ENCODE data around the gene USF2. TPM values are rescaled to one million over a fixed set of nuclear protein-coding genes. Genes with fewer than 3 reads are reported as not detected.

The USF2 gene
- polyA plus RNA-seq, 1 of the 3 experiments (the other 2 are of a cell fraction) = 102 TPM

DNA sequence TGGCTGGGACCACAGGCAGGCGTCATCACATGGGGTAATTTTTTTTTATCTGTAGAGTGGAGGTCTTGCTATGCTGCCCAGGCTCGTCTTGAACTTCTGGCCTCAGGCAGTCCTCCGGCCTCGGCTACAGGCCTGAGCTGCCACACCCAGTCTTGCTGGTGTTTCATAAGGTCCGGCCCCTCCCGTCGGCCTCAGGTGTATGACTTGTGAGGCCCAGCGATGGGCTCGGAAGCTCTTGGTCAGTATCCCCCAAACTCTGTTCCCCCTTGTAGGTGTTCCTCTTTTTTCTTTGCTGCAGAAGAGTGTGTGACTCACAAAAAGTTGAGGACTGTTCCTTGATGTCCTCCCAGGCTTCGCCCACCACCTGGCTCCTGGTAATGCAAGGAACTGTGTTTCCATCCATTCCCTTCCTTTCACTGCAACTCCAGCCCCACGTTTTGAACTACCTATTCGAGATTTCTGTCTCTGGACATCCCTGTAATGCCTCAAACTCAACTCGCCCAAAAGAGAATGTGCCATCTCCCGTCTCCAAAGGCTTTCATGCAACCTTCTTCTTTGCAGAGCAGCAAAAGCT is 5.0 kb downstream of the USF2 start:
- H3K4me1 ChIP-seq (ENCODE audit: control insufficient read depth in 1 of 2, insufficient read depth in 2 of 2, low read depth in 1 of 2, low read length in 1 of 2) = peaks cover 4 to 7% of the 10 kb centered on the region in 2 experiments; a peak in 1 of 4 replicates
- peaks cover 5% of the 10 kb centered on the region for H3K79me2 ChIP-seq (ENCODE audit: insufficient read depth)
- 90% methylated on average over 14 of the region's 14 CpGs for WGBS (ENCODE audit: low lambda C conversion rate)
- H3K9me2 ChIP-seq = no peaks in the 10 kb centered on the region
- H4K20me1 ChIP-seq (ENCODE audit: insufficient read depth) = no peaks in the 10 kb centered on the region
- H2AFZ ChIP-seq (ENCODE audit: low read depth) = no peak overlapping the region
- no peak overlapping the region for H3K4me2 ChIP-seq
- H3K4me3 ChIP-seq (ENCODE audit: low read depth in 2 of 2, low read length in 1 of 2) = no peak overlapping the region
- TF ChIP-seq, protein P1, sequence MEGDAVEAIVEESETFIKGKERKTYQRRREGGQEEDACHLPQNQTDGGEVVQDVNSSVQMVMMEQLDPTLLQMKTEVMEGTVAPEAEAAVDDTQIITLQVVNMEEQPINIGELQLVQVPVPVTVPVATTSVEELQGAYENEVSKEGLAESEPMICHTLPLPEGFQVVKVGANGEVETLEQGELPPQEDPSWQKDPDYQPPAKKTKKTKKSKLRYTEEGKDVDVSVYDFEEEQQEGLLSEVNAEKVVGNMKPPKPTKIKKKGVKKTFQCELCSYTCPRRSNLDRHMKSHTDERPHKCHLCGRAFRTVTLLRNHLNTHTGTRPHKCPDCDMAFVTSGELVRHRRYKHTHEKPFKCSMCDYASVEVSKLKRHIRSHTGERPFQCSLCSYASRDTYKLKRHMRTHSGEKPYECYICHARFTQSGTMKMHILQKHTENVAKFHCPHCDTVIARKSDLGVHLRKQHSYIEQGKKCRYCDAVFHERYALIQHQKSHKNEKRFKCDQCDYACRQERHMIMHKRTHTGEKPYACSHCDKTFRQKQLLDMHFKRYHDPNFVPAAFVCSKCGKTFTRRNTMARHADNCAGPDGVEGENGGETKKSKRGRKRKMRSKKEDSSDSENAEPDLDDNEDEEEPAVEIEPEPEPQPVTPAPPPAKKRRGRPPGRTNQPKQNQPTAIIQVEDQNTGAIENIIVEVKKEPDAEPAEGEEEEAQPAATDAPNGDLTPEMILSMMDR (IDR thresholded peaks at IDR 0.05) = no peak
- TF ChIP-seq, protein P2, sequence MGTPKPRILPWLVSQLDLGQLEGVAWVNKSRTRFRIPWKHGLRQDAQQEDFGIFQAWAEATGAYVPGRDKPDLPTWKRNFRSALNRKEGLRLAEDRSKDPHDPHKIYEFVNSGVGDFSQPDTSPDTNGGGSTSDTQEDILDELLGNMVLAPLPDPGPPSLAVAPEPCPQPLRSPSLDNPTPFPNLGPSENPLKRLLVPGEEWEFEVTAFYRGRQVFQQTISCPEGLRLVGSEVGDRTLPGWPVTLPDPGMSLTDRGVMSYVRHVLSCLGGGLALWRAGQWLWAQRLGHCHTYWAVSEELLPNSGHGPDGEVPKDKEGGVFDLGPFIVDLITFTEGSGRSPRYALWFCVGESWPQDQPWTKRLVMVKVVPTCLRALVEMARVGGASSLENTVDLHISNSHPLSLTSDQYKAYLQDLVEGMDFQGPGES (IDR thresholded peaks at IDR 0.05; ENCODE audit: low read depth, low read length) = no peak
- no peak for TF ChIP-seq FOSL2 (IDR thresholded peaks at IDR 0.05; ENCODE audit: borderline replicate concordance, low read depth)
- no peak for TF ChIP-seq MXI1 (IDR thresholded peaks at IDR 0.05; ENCODE audit: low read depth, low read length)
- TF ChIP-seq TCF12 (IDR thresholded peaks at IDR 0.05) = no peak
- TF ChIP-seq, protein P3, sequence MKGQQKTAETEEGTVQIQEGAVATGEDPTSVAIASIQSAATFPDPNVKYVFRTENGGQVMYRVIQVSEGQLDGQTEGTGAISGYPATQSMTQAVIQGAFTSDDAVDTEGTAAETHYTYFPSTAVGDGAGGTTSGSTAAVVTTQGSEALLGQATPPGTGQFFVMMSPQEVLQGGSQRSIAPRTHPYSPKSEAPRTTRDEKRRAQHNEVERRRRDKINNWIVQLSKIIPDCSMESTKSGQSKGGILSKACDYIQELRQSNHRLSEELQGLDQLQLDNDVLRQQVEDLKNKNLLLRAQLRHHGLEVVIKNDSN (IDR thresholded peaks at IDR 0.05; ENCODE audit: borderline replicate concordance, low read depth) = no peak
- ChIA-PET POLR2A (no interaction called here), CTCF (interaction anchor here (1.3 kb wide), 1 partner anchor 8 kb away, joined by 3 read pairs; the partner anchor contains the start of gene HAMP)
- no peaks in the 10 kb centered on the region for H3K9me3 ChIP-seq
- H3K27ac ChIP-seq (ENCODE audit: low read depth in 2 of 2, low read length in 1 of 2) = no peak overlapping the region
- H3K27me3 ChIP-seq (ENCODE audit: insufficient read depth) = no peaks in the 10 kb centered on the region
- H3F3A ChIP-seq (replicated peaks; ENCODE audit: insufficient read depth) = no peaks in the 10 kb centered on the region
- H3K36me3 ChIP-seq (replicated peaks in 1 of 2; ENCODE audit: control insufficient read depth in 1 of 2, insufficient read depth in 2 of 2, low read length in 1 of 2) = peaks cover 28 to 37% of the 10 kb centered on the region in 2 experiments
- DNase-seq = no peak
- H3K9ac ChIP-seq = no peak overlapping the region

DNA sequence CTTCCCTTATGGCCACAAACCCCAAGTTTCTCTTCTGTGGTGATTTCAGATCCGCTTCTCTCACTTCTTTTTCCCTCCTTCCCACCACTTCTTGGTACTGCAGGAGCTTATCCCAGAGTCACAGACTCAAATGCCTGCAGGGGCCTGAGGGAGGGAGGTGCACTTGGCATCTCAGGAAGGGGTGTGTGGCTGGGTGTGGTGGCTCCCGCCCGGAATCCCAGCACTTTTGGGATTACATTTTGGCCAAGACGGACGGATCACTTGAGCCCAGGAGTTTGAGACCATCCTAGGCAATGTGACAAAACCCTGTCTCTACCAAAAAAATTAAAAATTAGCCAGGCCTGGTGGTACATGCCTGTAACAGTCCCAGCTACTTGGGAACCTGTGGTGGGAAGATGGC is 5.6 kb downstream of the USF2 start:
- Histone ChIP-seq H3K4me2 (no peak overlapping the region), H3K9me2 (no peaks in the 10 kb centered on the region), H3K9me3 (no peaks in the 10 kb centered on the region), H2AFZ (ENCODE audit: low read depth) (no peak overlapping the region), H3K4me3 (ENCODE audit: low read depth in 2 of 2, low read length in 1 of 2) (no peak overlapping the region), H3K27me3 (ENCODE audit: insufficient read depth) (no peaks in the 10 kb centered on the region), H3K4me1 (ENCODE audit: control insufficient read depth in 1 of 2, insufficient read depth in 2 of 2, low read depth in 1 of 2, low read length in 1 of 2) (peaks cover 4 to 7% of the 10 kb centered on the region in 2 experiments; a peak in 1 of 4 replicates), H4K20me1 (ENCODE audit: insufficient read depth) (no peaks in the 10 kb centered on the region), H3F3A (replicated peaks; ENCODE audit: insufficient read depth) (no peaks in the 10 kb centered on the region), H3K79me2 (ENCODE audit: insufficient read depth) (peaks cover 5% of the 10 kb centered on the region), H3K36me3 (replicated peaks in 1 of 2; ENCODE audit: control insufficient read depth in 1 of 2, insufficient read depth in 2 of 2, low read length in 1 of 2) (peaks cover 28 to 40% of the 10 kb centered on the region in 2 experiments), H3K9ac (no peak overlapping the region), H3K27ac (ENCODE audit: low read depth in 2 of 2, low read length in 1 of 2) (no peak overlapping the region)
- ChIA-PET POLR2A (no interaction called here), CTCF (interaction anchor here (1.4 kb wide), 1 partner anchor 31 kb away, joined by 3 read pairs; no protein-coding TSS in a partner anchor)
- DNase-seq = no peak
- TF ChIP-seq YY1 (IDR thresholded peaks at IDR 0.05; ENCODE audit: low read depth) (no peak), CHD2 (IDR thresholded peaks at IDR 0.05; ENCODE audit: low read length, partially characterized antibody) (no peak), EP300 (IDR thresholded peaks at IDR 0.05; ENCODE audit: borderline replicate concordance in 1 of 2, low read depth in 1 of 2, low read length in 1 of 2) (no peak), NRF1 (IDR thresholded peaks at IDR 0.05; ENCODE audit: low read depth, low read length) (no peak), GATA2 (CRISPR knock-in tag; IDR thresholded peaks at IDR 0.05) (no peak), NFIC (IDR thresholded peaks at IDR 0.05; ENCODE audit: borderline replicate concordance) (no peak)
- TF ChIP-seq, protein P3 (IDR thresholded peaks at IDR 0.05; ENCODE audit: borderline replicate concordance, low read depth) = no peak
- TF ChIP-seq, protein P4, sequence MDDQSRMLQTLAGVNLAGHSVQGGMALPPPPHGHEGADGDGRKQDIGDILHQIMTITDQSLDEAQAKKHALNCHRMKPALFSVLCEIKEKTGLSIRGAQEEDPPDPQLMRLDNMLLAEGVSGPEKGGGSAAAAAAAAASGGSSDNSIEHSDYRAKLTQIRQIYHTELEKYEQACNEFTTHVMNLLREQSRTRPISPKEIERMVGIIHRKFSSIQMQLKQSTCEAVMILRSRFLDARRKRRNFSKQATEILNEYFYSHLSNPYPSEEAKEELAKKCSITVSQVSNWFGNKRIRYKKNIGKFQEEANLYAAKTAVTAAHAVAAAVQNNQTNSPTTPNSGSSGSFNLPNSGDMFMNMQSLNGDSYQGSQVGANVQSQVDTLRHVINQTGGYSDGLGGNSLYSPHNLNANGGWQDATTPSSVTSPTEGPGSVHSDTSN (IDR thresholded peaks at IDR 0.05) = no peak
- 94% methylated on average over 5 of the region's 5 CpGs for WGBS (ENCODE audit: low lambda C conversion rate)
